HG03159 (cell line): ENCODE results near the gene GATB.

ENCODE experiments used
- ATAC-seq: cut with Tn5 transposase; IDR thresholded peaks from one replicate; pipeline ENCODE4 v1.9.1; 2021; ENCODE audit warnings: mild to moderate bottlenecking, moderate library complexity; ENCODE audit not compliant: unreplicated experiment

The GATB gene

GRCh38 chr4:151760712-151761661 is at the start of gene GATB:
TSS of gene GATB (minus strand) at chr4:151761007. CDS start at chr4:151760982, 25 bp downstream.
- peak; percentile 100 for ATAC-seq

- ATAC-seq = no peak
Observed at GRCh38 chr4:151810476-151810875, 49.7 kb upstream of the GATB start.

- ATAC-seq = no peak
Observed at GRCh38 chr4:151809716-151810115, 48.9 kb upstream of the GATB start.

- ATAC-seq = no peak
Observed at GRCh38 chr4:151808542-151808941, 47.7 kb upstream of the GATB start.

- no peak for ATAC-seq
Observed at GRCh38 chr4:151808120-151808529, 47.3 kb upstream of the GATB start.

- no peak for ATAC-seq
Observed at GRCh38 chr4:151807220-151807619, 46.4 kb upstream of the GATB start.

GRCh38 chr4:151806511-151806927 is 45.7 kb upstream of the GATB start:
- ATAC-seq = no peak

GRCh38 chr4:151804821-151805220 is 44.0 kb upstream of the GATB start:
- ATAC-seq = no peak

- ATAC-seq = no peak
Observed at GRCh38 chr4:151804086-151804630, 43.4 kb upstream of the GATB start.

GRCh38 chr4:151803246-151803645 is 42.4 kb upstream of the GATB start:
- no peak for ATAC-seq

- ATAC-seq = peak; percentile 43
Observed at GRCh38 chr4:151801547-151802516, 41.0 kb upstream of the GATB start.

- no peak for ATAC-seq
Observed at GRCh38 chr4:151799417-151800012, 38.7 kb upstream of the GATB start.

GRCh38 chr4:151798678-151799416 is 38.0 kb upstream of the GATB start:
- peak; percentile 75 for ATAC-seq

GRCh38 chr4:151797853-151798252 is 37.0 kb upstream of the GATB start:
- no peak for ATAC-seq

- ATAC-seq = no peak
Observed at GRCh38 chr4:151797131-151797530, 36.3 kb upstream of the GATB start.

GRCh38 chr4:151796106-151796505 is 35.3 kb upstream of the GATB start:
- ATAC-seq = no peak

GRCh38 chr4:151792995-151793394 is 32.2 kb upstream of the GATB start:
- ATAC-seq = no peak

- no peak for ATAC-seq
Observed at GRCh38 chr4:151792530-151792929, 31.7 kb upstream of the GATB start.

GRCh38 chr4:151788021-151788420 is 27.2 kb upstream of the GATB start:
- no peak for ATAC-seq

GRCh38 chr4:151786158-151786495 is 25.3 kb upstream of the GATB start:
- no peak for ATAC-seq
